ENCODE results near the gene DDX42. TPM values are rescaled to one million over a fixed set of nuclear protein-coding genes. Genes with fewer than 3 reads are reported as not detected.
A peak's percentile ranks its signal among the peaks of the same experiment; 100 is the strongest.

Gene DDX42
- total and polyA plus RNA-seq, 2 donors (not counting 1 experiment from before 2014, with no cell fraction given) = 61.6 to 170 TPM

- no peaks in the 10 kb centered on the region for H3K27me3 Mint-ChIP-seq
- H3K9me3 Mint-ChIP-seq (ENCODE audit: insufficient read depth) = no peaks in the 10 kb centered on the region
- peaks cover 41% of the 10 kb centered on the region for H4K20me1 ChIP-seq (ENCODE audit: control insufficient read depth, insufficient read depth, low read length, poor library complexity, severe bottlenecking)
- peak within 1 kb of the TSS; percentile 99 for H3K27ac Mint-ChIP-seq
- peaks cover 28 to 34% of the 10 kb centered on the region in 2 donors for H3K4me1 ChIP-seq (ENCODE audit: control insufficient read depth in 2 of 2, insufficient read depth in 2 of 2, low read length in 2 of 2)
- peaks cover 5 to 18% of the 10 kb centered on the region in 2 experiments for H3K36me3 ChIP-seq (replicated peaks in 1 of 2; ENCODE audit: control extremely low read depth in 1 of 2, control insufficient read depth in 1 of 2, extremely low read depth in 1 of 2, insufficient read depth in 2 of 2, low read length in 1 of 2)
- POLR2A ChIA-PET = interaction anchor here (0.5 to 4.1 kb wide), 24 partner anchors 12 to 1299 kb away, joined by 3 to 113 read pairs (median 5); partner anchors contain the start of genes CEP95, DCAF7, DDX5 and FTSJ3
- no peaks in the 10 kb centered on the region for H3K9me3 ChIP-seq (ENCODE audit: control extremely low read depth in 1 of 3, control insufficient read depth in 2 of 3, insufficient read depth in 1 of 3, low read length in 2 of 3)
- H3K27ac ChIP-seq (ENCODE audit: low read length in 2 of 2) = peak within 1 kb of the TSS; percentile 78 to 94
- no peaks in the 10 kb centered on the region for H3K27me3 ChIP-seq (replicated peaks in 1 of 4; ENCODE audit: control extremely low read depth in 1 of 4, control insufficient read depth in 3 of 4, insufficient read depth in 4 of 4, low read length in 3 of 4)
- H3K4me3 Mint-ChIP-seq = peak within 1 kb of the TSS; percentile 98
- peak within 1 kb of the TSS; percentile 88 for H3K4me2 ChIP-seq (replicated peaks; ENCODE audit: low read depth, low read length, poor library complexity, severe bottlenecking)
- peak; percentile 78 for ATAC-seq (ENCODE audit: low read depth)
- peak; percentile 99 for DNase-seq
- H2AFZ ChIP-seq (ENCODE audit: insufficient read depth, low read depth, low read length, poor library complexity, severe bottlenecking) = peak within 1 kb of the TSS; percentile 93
- WGBS (ENCODE audit: insufficient coverage) = under 1% methylated on average over 52 of the region's 74 CpGs
- no peak for TF ChIP-seq EZH2 (IDR thresholded peaks at IDR 0.05; ENCODE audit: borderline replicate concordance, insufficient read depth, low read depth, low read length, poor library complexity, severe bottlenecking)
- TF ChIP-seq CTCF (IDR thresholded peaks at IDR 0.05) = no peak
- peak within 1 kb of the TSS; percentile 92 for H3K9ac ChIP-seq (ENCODE audit: low read length)
- intact Hi-C loops (cut with micrococcal nuclease) = loop anchor here (1.0 to 5.0 kb wide), 8 partner anchors 32 to 374 kb away; partner anchors contain the start of genes DCAF7, FTSJ3, ICAM2 and MAP3K3
- H3K4me1 Mint-ChIP-seq = peaks cover 52% of the 10 kb centered on the region
- H3K4me3 ChIP-seq (ENCODE audit: control extremely low read depth in 1 of 5, extremely low read depth in 1 of 5, insufficient read depth in 1 of 5, low read depth in 2 of 5, low read length in 4 of 5) = peak within 1 kb of the TSS; percentile 78 to 99 (median 90)
- H3K79me2 ChIP-seq (ENCODE audit: control insufficient read depth, insufficient read depth, low read length) = peaks cover 87% of the 10 kb centered on the region
- CTCF ChIA-PET = interaction anchor here (0.7 to 3.2 kb wide), 10 partner anchors 9 to 79 kb away, joined by 3 to 15 read pairs (median 5); partner anchors contain the start of gene STRADA
Measured at GRCh38 chr17:63773272-63774140, 464 bp upstream of the DDX42 start, which contains the start of gene CCDC47. TSS of gene CCDC47 (minus strand) at chr17:63773597. CDS start at chr17:63766175, 7,422 bp downstream.
